K562 (cell line): ENCODE measurements around the gene SIK3.

Experiments used
- CREB1 ChIP-seq, 2 experiments: sonication (generic) in 1 of 2; formaldehyde crosslinking in 1 of 2; IDR thresholded peaks; 2 replicates each; pipeline versions ENCODE4 v1.6.1 to v1.8.0; 2012 to 2022; ENCODE audit warnings: inconsistent platforms in 1 of 2, mild to moderate bottlenecking in 1 of 2, missing genetic modification reagents in 1 of 2, moderate library complexity in 1 of 2
- POLR2A ChIP-seq: fragments of 450-650 bp; conservative IDR thresholded peaks from 2 replicates; pipeline ENCODE4 v1.6.1; 2016

DNA sequence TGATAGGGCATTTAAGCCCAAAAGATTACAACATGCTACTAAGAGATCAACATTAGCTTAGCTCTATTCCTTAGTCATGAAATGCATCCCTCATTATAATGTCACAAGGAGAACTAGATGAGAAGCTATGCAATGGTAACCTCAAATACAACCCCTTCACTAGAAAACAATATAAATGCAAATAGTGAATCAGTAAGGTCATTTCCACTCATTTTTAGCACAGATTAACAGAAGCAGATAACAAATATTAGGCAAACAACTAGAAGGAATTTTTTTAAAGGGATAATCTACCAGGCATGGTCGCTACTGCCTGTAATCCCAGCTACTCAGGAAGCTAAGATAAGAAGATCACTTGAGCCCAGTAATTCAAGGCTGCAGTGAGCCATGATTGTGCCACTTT, 28.2 kb downstream of the SIK3 start:
- TF ChIP-seq POLR2A (no peak), CREB1 (IDR thresholded peaks at IDR 0.05) (no peak), CREB1 (CRISPR knock-in tag; IDR thresholded peaks at IDR 0.05) (no peak)
